ENCODE data around the gene SLC15A4.

Gene SLC15A4

DNA sequence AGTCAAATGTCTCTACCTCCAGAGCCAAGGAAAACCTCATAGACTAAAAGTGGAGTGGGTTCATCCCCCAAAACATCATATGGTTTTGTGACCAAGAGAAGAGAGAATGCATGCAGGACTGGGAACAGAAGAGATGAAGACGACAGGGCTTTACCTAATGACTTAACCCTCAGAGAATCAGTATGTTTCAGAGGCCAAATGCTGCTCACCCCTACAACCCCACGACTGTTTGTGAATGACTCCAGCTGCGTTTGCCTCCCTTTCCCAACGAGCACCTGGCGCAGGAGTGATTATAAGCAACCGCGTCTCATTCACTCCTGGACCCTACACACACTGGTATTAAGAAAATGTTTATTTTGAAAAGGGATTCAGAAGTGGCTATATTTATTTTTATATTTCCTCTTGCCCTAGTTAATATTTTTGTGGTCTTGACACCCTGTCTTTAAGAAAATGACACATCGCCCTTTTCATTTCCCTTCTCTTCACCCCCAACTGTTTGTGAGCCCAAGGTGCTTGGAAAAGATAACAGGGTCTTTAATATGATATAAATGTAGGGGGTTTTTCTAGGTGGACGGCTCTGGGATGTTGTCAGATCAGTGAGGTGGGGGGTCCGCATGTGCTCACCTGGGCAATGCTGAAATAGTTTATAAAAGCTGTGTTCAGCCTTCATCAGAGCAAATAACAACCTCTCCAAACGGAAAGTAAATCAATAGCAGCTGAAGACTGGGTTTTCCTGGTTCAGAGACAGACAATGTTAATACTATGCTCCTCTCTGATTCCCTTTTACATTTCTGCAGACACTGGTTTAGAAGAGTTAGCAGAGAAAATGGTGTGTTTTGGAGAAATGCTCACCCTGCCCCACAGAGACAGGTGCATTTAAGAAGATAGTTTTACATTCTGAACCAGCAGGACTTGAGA, 77.7 kb downstream of the SLC15A4 start:
- no peak for DNase-seq

DNA sequence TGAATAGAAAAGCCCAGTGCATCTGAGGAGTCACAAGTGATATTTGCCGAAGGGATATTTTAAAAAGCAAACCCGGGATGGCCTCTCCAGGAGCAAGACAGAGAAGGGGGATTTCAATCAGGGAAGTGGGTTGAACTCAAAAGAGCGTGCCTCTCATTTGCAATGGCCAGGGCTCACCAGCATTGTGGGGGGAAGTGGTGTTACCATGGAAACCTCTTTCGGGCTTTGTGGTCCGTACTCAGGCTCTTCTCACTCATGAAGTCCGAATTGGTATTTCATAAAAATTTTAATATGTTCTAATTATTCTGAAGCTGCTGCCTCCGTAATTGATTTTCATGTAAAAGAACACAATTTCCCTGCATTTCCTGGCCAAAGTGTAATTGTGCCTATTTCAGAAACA, 79.8 kb downstream of the SLC15A4 start:
- DNase-seq, result no peak

Measured in CD4-positive, alpha-beta T cell treated with Interleukin-17A for 4 hours (primary cell).